Vagina (tissue), 2 donors: ENCODE data around the gene TMPRSS13. TPM values are rescaled to one million over a fixed set of nuclear protein-coding genes. Genes with fewer than 3 reads are reported as not detected.

Source experiments
- DNase-seq, 2 donors: peaks; one replicate each; pipeline ENCODE4 v3.0.0-alpha.2; 2017; ENCODE audit errors: extremely low spot score in 2 of 2
- H3K27ac ChIP-seq: fragments of 200-600 bp; sonication (generic); one replicate; pipeline ENCODE4 v1.5.1; 2019
- H3K27me3 ChIP-seq: fragments of 200-600 bp; sonication (generic); one replicate; pipeline ENCODE4 v1.5.1; 2019
- H3K36me3 ChIP-seq, 2 donors: fragments of 200-600 bp; sonication (generic); one replicate each; pipeline ENCODE4 v1.5.1; 2017 to 2019
- H3K4me1 ChIP-seq: fragments of 200-600 bp; sonication (generic); one replicate; pipeline ENCODE4 v1.5.1; 2019
- H3K4me3 ChIP-seq, 2 donors: fragments of 200-600 bp; sonication (generic); 1 replicate in 1 of 2; 2 replicates in 1 of 2; pipeline ENCODE4 v1.5.1; 2016 to 2019
- H3K9me3 ChIP-seq: fragments of 200-600 bp; sonication (generic); one replicate; pipeline ENCODE4 v1.5.1; 2019
- POLR2A ChIP-seq, 2 donors: fragments of 450-650 bp; IDR thresholded peaks; one replicate each; pipeline ENCODE4 v1.6.1; 2017; ENCODE audit warnings: antibody characterized with exemption in 2 of 2, mild to moderate bottlenecking in 2 of 2, moderate library complexity in 2 of 2
- POLR2AphosphoS5 ChIP-seq, 2 donors: sonication (generic); formaldehyde crosslinking; IDR thresholded peaks; one replicate each; pipeline ENCODE4 v1.9.0; 2017; ENCODE audit warnings: antibody characterized with exemption in 2 of 2, mild to moderate bottlenecking in 2 of 2, low read depth in 1 of 2; ENCODE audit not compliant: insufficient read depth in 1 of 2
- intact Hi-C: fragments of 100-400 bp; cut with DNase I; formaldehyde crosslinking; loops from one replicate; pipeline ENCODE4 v1.15.1; 2023
- total RNA-seq: library from RNA; depleted of rRNA; stranded (reverse); fragments of >200 nt; gene quantifications from one replicate; pipeline ENCODE4 v1.2.3, GENCODE V29; 2016
- TF ChIP-seq, protein P1 (sequence below), 3 experiments: fragments of 450-650 bp in 2 of 3; fragments of 200-600 bp in 1 of 3; sonication (generic) in 1 of 3; IDR thresholded peaks; one replicate each; pipeline ENCODE4 v1.5.1; 2017 to 2019; ENCODE audit warnings: antibody characterized with exemption in 3 of 3, mild to moderate bottlenecking in 2 of 3, moderate library complexity in 2 of 3

The TMPRSS13 gene
- total RNA-seq, 1 donor from 2014 or later = 9.6 TPM

DNA sequence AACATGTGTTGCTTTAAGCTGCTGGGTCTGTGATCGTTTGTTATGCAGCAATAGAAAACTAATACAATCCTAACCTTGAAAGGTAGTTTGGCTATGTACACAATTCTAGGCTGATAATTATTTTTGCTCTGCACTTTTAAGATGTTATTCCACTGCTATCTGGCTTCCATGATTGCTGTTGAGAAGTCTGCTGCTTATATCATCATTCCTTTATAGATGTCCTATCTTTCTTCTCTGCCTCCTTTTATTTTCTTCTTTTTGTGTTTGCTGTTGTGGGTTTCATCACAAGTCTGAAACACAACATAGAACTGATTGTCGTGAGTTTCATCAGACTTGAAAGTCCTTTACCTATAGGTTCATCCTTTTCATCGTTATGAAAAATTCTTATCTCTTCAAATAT lies 76.9 kb downstream of the TMPRSS13 start:
- H3K27me3 ChIP-seq = no peaks in the 10 kb centered on the region
- no peaks in the 10 kb centered on the region for H3K36me3 ChIP-seq
- H3K27ac ChIP-seq = no peak overlapping the region
- no peaks in the 10 kb centered on the region for H3K4me1 ChIP-seq
- no peak overlapping the region for H3K4me3 ChIP-seq
- TF ChIP-seq POLR2A (IDR thresholded peaks at IDR 0.05) (no peak), POLR2AphosphoS5 (IDR thresholded peaks at IDR 0.05; ENCODE audit: insufficient read depth in 1 of 2, low read depth in 1 of 2) (no peak)
- TF ChIP-seq, protein P1, sequence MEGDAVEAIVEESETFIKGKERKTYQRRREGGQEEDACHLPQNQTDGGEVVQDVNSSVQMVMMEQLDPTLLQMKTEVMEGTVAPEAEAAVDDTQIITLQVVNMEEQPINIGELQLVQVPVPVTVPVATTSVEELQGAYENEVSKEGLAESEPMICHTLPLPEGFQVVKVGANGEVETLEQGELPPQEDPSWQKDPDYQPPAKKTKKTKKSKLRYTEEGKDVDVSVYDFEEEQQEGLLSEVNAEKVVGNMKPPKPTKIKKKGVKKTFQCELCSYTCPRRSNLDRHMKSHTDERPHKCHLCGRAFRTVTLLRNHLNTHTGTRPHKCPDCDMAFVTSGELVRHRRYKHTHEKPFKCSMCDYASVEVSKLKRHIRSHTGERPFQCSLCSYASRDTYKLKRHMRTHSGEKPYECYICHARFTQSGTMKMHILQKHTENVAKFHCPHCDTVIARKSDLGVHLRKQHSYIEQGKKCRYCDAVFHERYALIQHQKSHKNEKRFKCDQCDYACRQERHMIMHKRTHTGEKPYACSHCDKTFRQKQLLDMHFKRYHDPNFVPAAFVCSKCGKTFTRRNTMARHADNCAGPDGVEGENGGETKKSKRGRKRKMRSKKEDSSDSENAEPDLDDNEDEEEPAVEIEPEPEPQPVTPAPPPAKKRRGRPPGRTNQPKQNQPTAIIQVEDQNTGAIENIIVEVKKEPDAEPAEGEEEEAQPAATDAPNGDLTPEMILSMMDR (IDR thresholded peaks at IDR 0.05) = no peak
- no peaks in the 10 kb centered on the region for H3K9me3 ChIP-seq
- no peak for DNase-seq
- intact Hi-C loops = no loop called here

DNA sequence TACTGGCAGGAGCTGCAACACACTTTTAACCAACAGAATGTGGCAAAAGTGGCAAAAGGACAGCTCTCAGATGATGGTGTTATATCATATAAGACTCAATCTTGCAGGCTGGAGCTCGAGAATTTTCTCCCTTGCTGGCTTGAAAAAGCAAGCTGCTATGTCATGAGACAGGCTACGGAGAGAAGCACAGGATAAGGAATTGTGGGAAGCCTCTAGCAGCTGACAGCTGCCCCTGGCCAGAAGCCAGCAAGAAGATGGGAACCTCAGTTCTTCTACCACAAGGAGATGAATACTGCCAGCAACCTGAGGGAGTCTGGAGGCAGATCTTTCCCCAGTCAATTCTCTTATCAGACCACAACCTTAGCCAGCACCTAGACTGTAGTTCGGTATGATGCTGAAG lies 77.3 kb downstream of the TMPRSS13 start:
- Histone ChIP-seq H3K27me3 (no peaks in the 10 kb centered on the region), H3K36me3 (no peaks in the 10 kb centered on the region), H3K4me1 (no peaks in the 10 kb centered on the region), H3K4me3 (no peak overlapping the region), H3K27ac (no peak overlapping the region), H3K9me3 (no peaks in the 10 kb centered on the region)
- no peak for DNase-seq
- intact Hi-C loops = no loop called here
- no peak for TF ChIP-seq POLR2AphosphoS5 (IDR thresholded peaks at IDR 0.05; ENCODE audit: insufficient read depth in 1 of 2, low read depth in 1 of 2)
- TF ChIP-seq, protein P1 (IDR thresholded peaks at IDR 0.05) = no peak
- no peak for TF ChIP-seq POLR2A (IDR thresholded peaks at IDR 0.05)

DNA sequence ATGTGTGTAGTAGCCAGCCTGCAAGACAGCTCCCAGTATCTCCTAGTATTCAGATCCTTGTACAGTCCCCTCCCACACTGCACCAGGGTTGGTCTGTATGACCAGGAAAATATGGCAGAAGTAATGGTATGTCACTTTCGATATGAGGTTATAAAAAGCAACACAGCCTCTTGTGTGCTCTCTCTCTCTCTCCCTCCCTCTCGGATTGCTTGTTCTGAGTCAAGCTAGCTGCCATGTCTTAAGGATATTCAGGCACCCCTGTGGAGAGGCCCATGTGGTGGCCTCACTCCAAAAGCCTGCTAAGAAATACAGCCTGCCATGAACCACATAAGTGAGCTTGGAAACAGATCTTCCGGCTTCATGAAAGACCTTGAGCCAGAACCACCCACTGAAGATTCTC lies 78.1 kb downstream of the TMPRSS13 start:
- intact Hi-C loops = no loop called here
- no peak for TF ChIP-seq POLR2AphosphoS5 (IDR thresholded peaks at IDR 0.05; ENCODE audit: insufficient read depth in 1 of 2, low read depth in 1 of 2)
- TF ChIP-seq, protein P1 (IDR thresholded peaks at IDR 0.05) = no peak
- TF ChIP-seq POLR2A (IDR thresholded peaks at IDR 0.05) = no peak
- no peaks in the 10 kb centered on the region for H3K9me3 ChIP-seq
- no peak overlapping the region for H3K27ac ChIP-seq
- no peaks in the 10 kb centered on the region for H3K4me1 ChIP-seq
- H3K4me3 ChIP-seq = no peak overlapping the region
- no peaks in the 10 kb centered on the region for H3K36me3 ChIP-seq
- DNase-seq = no peak
- H3K27me3 ChIP-seq = no peaks in the 10 kb centered on the region

Other genes with a start within 250 kb of the TMPRSS13 start
- gene DSCAML1, start 132.2 kb downstream of the TMPRSS13 start, total RNA-seq = 0.25 TPM
- gene FXYD2, start 104.7 kb downstream of the TMPRSS13 start, total RNA-seq = 2.7 TPM
- gene FXYD6, start 52.7 kb downstream of the TMPRSS13 start, total RNA-seq = 75.4 TPM
- gene IL10RA, start 57.0 kb upstream of the TMPRSS13 start, total RNA-seq = 29.0 TPM
- 20.9 TPM for gene TMPRSS4, start 147.7 kb upstream of the TMPRSS13 start, total RNA-seq
- not detected for gene SMIM35, start 157.6 kb upstream of the TMPRSS13 start, total RNA-seq
- gene SCN4B, start 223.4 kb upstream of the TMPRSS13 start, total RNA-seq = 0.98 TPM
- gene SCN2B, start 247.2 kb upstream of the TMPRSS13 start, total RNA-seq = 0.49 TPM